Stimulated activated memory B cell treated with anti-CD40 and anti-IgM and Interleukin-4, amounts not matched to agents 10 μg/mL and 1 μg/mL and 100 μg/mL, for 72 hours (primary cell): ENCODE data around the gene TMEM223.

Source experiments
- ATAC-seq: fragments of 150-1000 bp; cut with Tn5 transposase; 2 replicates; pipeline ENCODE4 v1.10.0; 2021
- H3K27ac Mint-ChIP-seq: one replicate; pipeline ENCODE4 v1.8.0; 2022; ENCODE audit warnings: mild to moderate bottlenecking, mixed read lengths
- H3K27me3 Mint-ChIP-seq: one replicate; pipeline ENCODE4 v1.8.0; 2022; ENCODE audit warnings: mixed read lengths
- H3K36me3 Mint-ChIP-seq: one replicate; pipeline ENCODE4 v1.8.0; 2022; ENCODE audit warnings: mixed read lengths
- H3K4me1 Mint-ChIP-seq: one replicate; pipeline ENCODE4 v1.8.0; 2022; ENCODE audit warnings: mixed read lengths
- H3K4me3 Mint-ChIP-seq: one replicate; pipeline ENCODE4 v1.8.0; 2022; ENCODE audit warnings: mild to moderate bottlenecking, moderate library complexity, mixed read lengths
- H3K9me3 Mint-ChIP-seq: one replicate; pipeline ENCODE4 v1.8.0; 2022; ENCODE audit warnings: mixed read lengths

The TMEM223 gene

DNA sequence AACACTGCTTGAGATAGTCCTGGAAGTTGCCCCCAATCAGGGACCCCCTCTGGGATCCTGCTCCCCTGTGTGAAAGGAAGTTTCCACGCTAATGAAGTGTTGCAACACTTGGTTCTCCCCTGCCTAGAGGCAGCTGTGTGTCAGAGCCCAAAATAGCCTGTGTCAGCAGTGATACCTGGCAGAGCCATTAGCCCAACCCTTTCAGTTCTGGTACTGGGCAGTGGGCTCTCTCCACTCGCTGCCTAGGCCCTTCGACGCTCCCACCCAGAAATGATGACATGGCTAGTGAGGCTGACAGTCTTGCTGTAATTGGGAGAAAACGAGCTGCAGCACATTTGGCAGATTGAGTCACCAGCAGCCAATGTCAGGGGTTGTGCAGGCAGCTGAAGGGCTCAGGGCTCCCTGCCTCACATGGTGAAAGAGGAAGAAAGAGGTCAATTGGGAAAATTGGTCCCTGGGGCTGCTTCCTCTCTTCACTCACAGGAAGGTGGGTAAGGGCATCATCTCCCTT is 14.9 kb upstream of the TMEM223 start:
- H3K4me3 Mint-ChIP-seq = peak overlapping the region; percentile 89
- no peaks in the 10 kb centered on the region for H3K27me3 Mint-ChIP-seq
- peak overlapping the region; percentile 92 for H3K27ac Mint-ChIP-seq
- ATAC-seq = no peak
- peaks cover 14% of the 10 kb centered on the region for H3K36me3 Mint-ChIP-seq
- H3K9me3 Mint-ChIP-seq = no peaks in the 10 kb centered on the region
- H3K4me1 Mint-ChIP-seq = peaks cover 36% of the 10 kb centered on the region

DNA sequence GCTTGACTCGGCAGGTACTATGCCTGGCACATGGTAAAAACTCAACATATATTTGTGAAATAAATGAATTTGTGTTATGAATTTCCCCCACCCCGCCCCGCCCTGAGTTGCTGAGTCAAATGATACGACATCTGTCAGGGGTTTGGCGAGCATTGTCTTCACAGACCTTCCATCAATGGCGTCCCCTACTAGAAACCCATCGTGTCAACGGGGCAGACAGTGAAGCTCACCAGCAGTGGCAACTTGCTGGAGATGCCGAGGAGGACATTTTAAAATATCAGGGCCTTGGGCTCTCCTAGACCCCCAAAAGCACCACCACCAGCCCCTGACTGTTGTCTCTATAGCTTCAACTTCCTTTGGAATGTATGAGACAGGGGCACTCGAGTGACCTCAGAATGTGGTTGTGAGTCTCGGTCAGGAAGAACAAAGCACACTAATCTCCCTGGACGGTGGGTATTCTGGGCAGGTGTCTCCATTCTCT is 14.2 kb upstream of the TMEM223 start:
- Mint-ChIP-seq H3K27me3 (no peaks in the 10 kb centered on the region), H3K4me1 (peaks cover 38% of the 10 kb centered on the region), H3K9me3 (no peaks in the 10 kb centered on the region), H3K27ac (peak overlapping the region; percentile 92), H3K36me3 (peaks cover 21% of the 10 kb centered on the region), H3K4me3 (peak overlapping the region; percentile 89)
- peak; percentile 40 for ATAC-seq

DNA sequence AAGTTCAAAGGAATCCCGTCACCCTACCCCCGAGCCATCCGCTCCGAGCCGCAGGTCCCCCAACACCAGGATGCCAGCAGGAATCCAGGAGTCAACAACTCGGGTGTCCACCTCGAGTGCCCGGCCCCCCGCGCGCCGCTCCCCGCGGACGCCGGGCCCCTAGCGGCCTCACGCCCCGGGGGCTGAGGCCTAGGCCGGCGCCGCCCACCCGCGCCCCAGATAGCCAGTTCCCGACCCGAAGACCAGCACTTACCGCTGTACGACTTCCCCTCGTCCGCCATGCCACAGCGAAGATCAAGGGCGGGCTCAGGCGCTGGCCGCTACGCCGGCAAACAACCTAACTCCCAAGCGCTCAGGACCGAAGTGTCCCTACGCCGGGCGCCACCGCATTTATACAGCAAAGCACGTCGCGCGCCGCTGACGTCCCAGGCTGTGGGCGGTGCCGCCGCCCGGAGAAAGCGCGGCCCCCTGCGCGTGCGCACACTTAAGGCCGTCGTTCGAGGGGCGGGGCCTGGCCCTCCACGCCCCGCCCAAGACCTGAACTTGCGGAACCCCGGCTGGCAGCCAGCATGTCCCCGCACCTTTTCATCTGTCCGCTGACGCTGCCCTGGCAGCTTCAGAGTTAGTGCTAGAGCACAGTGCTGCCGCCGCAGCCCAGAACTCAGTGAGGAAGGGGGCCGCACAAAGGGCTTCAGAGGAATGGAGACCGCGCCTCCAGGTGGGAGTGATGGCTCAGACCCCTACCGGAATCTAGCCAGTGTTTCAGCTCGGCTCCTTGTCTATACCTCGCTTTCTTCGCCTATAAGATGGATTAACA is 13.5 kb upstream of the TMEM223 start, which contains the start of gene NXF1:
Gene NXF1 (minus strand): TSS at position 365 of the 817 bp plus-strand sequence. CDS start 84 bp downstream, at position 281.
- peak; percentile 96 for ATAC-seq
- Mint-ChIP-seq H3K27ac (peak within 1 kb of the TSS; percentile 92), H3K27me3 (no peaks in the 10 kb centered on the region), H3K9me3 (no peaks in the 10 kb centered on the region), H3K36me3 (peaks cover 24% of the 10 kb centered on the region), H3K4me3 (peak within 1 kb of the TSS; percentile 89), H3K4me1 (peaks cover 38% of the 10 kb centered on the region)

DNA sequence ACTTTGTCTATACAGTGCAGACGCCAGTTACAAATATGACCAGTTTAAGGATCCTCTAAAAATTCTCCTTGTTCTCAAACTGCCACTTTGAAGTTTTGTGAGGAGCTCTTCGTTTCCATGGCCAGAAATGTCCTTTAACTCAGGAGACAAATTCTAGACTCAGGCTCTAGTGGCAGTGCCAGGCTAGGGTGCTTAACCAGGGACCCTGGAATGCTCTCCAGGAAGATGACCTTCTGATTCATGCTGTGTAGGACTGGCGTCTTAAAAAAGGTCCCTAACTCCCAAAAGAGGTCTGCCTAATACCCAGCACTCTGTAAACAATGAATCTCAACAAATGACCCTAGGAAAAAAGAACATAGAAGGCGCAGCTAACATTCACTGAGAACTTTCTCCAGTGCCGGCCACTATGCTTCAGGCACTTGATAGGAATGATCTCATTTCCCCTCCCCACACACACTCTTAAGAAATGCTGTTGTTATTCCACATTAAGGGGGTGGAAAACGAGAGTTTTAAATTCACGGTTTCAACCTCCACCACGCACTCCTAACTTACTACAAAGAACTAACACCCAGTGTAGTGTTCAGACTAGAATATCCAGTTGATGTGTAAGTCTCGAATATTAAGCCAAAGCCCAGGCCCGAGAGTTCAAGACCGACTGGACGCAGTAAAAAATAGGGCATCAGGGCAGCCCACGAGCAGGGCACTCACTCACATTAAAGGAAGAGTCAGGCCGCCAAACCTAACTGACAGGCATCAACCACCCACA is 12.7 kb upstream of the TMEM223 start:
- peak overlapping the region; percentile 89 for H3K4me3 Mint-ChIP-seq
- H3K4me1 Mint-ChIP-seq = peaks cover 38% of the 10 kb centered on the region
- peak overlapping the region; percentile 92 for H3K27ac Mint-ChIP-seq
- no peaks in the 10 kb centered on the region for H3K27me3 Mint-ChIP-seq
- peaks cover 31% of the 10 kb centered on the region for H3K36me3 Mint-ChIP-seq
- no peaks in the 10 kb centered on the region for H3K9me3 Mint-ChIP-seq
- no peak for ATAC-seq

DNA sequence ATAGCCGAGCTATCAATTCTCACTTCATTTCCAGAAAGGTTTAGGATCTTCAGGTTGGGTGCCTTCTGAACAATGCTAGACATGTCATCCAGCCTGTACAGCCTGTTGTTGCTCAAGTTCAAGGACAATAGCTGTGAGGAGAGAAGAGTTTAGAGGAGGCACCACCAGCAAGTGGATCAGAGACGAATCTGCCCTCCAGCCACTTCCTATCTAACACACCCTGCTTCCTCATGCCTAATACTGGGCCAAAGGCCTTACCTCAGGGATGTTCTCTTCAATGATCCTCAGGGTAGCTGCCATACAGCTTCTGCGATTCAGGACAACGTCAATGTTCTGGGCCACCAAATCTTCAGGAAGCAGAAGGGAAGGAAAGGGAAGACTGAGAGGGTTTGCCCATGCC is 9.3 kb upstream of the TMEM223 start:
- Mint-ChIP-seq H3K27ac (peak overlapping the region; percentile 74), H3K36me3 (peaks cover 58% of the 10 kb centered on the region)
- no peak for ATAC-seq

DNA sequence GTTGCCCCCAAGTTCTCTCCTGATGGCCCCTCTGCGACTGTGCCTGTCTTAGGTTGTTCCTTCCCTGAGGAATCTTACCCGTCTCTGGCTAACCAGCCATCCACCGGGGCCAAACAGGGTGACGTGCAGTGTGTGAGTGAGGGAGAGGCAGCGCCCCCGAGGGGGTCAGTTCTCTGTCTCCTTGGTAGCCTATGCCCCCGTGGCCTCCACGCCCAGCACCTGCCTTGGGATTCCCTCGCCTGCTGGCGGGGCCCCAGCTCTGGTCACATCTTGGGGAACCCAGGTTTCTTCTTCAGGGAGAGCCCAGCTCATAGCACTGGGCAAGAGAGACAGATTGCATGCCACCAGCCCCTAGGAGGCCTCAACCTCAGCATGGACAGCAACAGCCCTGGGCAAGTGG is 7.7 kb upstream of the TMEM223 start:
- H3K27ac Mint-ChIP-seq = peak overlapping the region; percentile 0
- peaks cover 71% of the 10 kb centered on the region for H3K36me3 Mint-ChIP-seq
- no peak for ATAC-seq

More for the DNA sequence above, 9.3 kb upstream of the TMEM223 start:
- H3K9me3 Mint-ChIP-seq = no peaks in the 10 kb centered on the region
- no peaks in the 10 kb centered on the region for H3K27me3 Mint-ChIP-seq
- H3K4me3 Mint-ChIP-seq = no peak overlapping the region
- peaks cover 24% of the 10 kb centered on the region for H3K4me1 Mint-ChIP-seq

DNA sequence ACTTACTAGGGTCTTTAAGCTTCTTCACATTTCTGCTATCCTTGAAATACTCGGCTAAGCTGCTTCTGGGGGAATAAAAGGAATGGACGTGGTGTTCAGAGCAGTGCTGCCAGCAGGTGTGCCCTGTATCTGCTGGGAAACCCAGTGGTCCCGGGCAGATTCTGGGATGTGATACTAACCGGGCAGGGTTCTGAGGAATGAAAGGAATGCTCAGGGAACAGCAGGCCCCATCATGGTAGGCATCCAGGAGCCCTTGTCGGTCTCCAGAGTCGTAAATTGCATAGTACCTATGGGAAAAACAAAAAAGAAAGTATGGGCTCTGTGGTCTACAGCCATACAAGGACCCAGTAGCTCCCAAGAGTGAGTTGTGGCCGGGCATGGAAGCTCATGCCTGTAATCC is 4.5 kb upstream of the TMEM223 start:
- Mint-ChIP-seq H3K9me3 (no peaks in the 10 kb centered on the region), H3K4me1 (peaks cover 8% of the 10 kb centered on the region), H3K36me3 (peaks cover 67% of the 10 kb centered on the region), H3K27me3 (no peaks in the 10 kb centered on the region), H3K27ac (peak overlapping the region; percentile 14), H3K4me3 (no peak overlapping the region)
- no peak for ATAC-seq

More for the DNA sequence above, 7.7 kb upstream of the TMEM223 start:
- H3K4me3 Mint-ChIP-seq = no peak overlapping the region
- peaks cover 19% of the 10 kb centered on the region for H3K4me1 Mint-ChIP-seq
- H3K9me3 Mint-ChIP-seq = no peaks in the 10 kb centered on the region
- H3K27me3 Mint-ChIP-seq = no peaks in the 10 kb centered on the region

DNA sequence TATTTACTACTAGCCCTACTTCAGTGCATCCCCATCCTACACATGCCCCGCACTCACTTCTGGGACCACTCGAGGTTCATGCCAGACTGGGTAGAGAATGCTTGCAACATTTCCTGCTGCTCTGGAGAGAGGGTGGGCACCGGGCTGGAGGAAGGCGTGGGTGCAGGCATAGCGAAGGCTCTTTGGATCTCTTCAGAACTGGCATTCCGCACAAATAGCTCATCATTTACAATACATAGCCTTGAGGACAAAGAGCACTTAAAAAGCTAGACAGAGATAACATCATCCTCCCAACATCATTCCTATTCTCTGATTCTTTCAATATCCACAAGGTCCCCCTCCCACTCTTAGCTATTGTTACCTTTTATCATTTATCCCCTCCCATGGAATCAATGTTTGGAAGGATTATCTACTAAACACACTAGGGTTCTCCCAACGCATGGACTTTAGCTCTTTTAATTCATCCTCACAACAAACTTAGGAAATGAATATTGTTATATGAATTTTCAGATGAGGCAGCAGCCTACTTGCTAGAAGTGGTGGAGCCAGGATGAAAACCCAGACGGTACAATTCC is 2.5 kb upstream of the TMEM223 start:
- peaks cover 25% of the 10 kb centered on the region for H3K4me1 Mint-ChIP-seq
- H3K27ac Mint-ChIP-seq = no peak overlapping the region
- no peak for ATAC-seq
- peaks cover 68% of the 10 kb centered on the region for H3K36me3 Mint-ChIP-seq
- H3K9me3 Mint-ChIP-seq = no peaks in the 10 kb centered on the region
- no peak overlapping the region for H3K4me3 Mint-ChIP-seq
- no peaks in the 10 kb centered on the region for H3K27me3 Mint-ChIP-seq

DNA sequence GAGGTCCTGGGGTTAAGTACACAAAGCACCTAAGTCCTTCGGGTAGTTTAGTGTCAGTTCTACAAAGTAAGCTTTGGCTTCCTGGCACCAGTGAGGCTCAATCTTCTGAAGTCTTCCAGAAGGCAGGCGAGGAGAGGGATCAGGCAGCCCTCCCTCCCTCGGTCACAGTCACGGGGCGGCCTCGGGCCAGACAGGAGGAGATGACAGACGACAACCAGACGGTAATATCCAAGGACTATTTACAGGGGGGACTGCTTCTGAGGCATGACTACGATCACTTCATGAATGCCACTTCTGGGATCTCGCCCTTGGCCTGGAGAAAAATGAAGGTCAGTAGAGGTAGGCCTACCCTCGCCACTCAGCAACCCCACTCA is 383 bp upstream of the TMEM223 start:
- no peak for ATAC-seq
- Mint-ChIP-seq H3K27ac (peak overlapping the region; percentile 96), H3K9me3 (no peaks in the 10 kb centered on the region), H3K27me3 (no peaks in the 10 kb centered on the region), H3K4me1 (peaks cover 34% of the 10 kb centered on the region), H3K4me3 (peak overlapping the region; percentile 88), H3K36me3 (peaks cover 60% of the 10 kb centered on the region)

DNA sequence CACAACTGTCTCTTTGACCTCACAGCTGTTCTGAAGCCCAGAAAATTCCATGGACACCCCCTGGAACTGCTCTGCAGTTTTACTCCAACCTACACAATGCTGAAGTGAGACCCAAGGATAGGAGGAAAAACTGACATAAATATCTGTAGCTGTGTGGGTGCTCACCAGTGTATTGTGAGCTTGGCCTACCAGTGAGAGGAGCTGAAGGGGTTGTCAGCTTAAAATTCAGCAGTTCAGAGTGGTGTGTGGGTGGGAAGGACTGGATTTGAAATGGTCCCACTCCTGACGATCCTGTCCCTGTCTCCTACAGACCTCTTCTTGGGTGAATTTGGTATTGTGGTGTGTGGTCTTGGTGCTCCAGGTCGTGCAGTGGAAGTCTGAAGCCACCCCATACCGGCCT is 2.2 kb downstream of the TMEM223 start:
- Mint-ChIP-seq H3K27ac (peak overlapping the region; percentile 96), H3K4me1 (peaks cover 44% of the 10 kb centered on the region), H3K36me3 (peaks cover 37% of the 10 kb centered on the region), H3K27me3 (no peaks in the 10 kb centered on the region), H3K9me3 (no peaks in the 10 kb centered on the region), H3K4me3 (peak overlapping the region; percentile 97)
- ATAC-seq = no peak

DNA sequence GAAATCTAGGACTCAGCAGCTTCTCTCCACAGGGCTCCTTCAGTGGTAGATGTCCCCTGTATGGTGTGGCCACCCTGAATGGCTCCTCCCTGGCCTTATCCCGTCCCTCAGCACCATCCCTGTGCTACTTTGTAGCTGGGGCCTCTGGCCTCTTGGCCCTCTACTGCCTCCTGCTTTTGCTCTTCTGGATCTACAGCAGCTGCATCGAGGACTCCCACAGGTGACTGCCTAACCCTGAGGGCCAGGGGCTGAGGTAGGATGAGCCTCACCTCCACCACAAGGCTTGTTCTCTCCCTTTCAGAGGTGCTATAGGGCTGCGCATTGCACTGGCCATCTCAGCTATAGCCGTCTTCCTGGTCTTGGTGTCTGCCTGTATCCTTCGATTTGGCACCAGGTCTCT is 2.8 kb downstream of the TMEM223 start:
- no peak for ATAC-seq
- Mint-ChIP-seq H3K4me3 (peak overlapping the region; percentile 97), H3K4me1 (peaks cover 44% of the 10 kb centered on the region), H3K9me3 (no peaks in the 10 kb centered on the region), H3K27me3 (no peaks in the 10 kb centered on the region), H3K27ac (peak overlapping the region; percentile 96), H3K36me3 (peaks cover 31% of the 10 kb centered on the region)

DNA sequence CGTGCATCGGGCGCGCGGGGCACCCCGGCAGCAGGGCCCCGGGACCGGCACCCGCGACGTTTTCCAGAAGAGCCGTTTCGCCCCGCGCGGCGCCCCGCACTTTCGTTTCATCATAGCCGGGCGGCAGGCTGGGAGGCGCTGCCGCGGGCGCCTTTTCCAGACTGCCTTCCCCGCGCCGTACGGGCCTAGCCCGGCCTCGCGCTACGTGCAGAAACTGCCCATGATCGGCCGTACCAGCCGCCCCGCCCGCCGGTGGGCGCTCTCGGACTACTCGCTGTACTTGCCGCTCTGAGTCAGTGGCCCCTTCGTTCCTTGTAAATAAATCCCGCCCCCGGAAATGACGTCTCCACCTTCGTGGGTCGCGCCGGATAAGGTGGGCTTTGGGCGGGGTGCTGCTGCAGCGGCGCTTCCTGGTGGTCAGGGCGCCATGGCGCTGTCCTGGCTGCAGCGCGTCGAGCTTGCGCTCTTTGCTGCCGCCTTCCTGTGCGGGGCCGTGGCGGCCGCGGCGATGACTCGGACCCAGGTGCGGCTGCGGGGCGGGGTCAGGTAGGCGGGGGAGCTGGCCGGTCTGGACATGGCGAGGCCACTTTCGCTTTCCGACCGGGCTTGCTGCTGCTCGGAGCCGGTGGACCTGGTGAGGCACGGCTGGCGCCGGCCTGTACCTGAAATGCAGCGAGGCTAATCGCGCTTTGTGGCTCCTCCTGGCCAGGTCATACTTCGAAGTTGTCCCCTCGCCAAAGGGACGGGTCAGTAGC is 4.6 kb downstream of the TMEM223 start, which contains the start of gene TMEM179B:
Gene TMEM179B (plus strand): TSS at position 398 of the 755 bp plus-strand sequence. CDS start 30 bp downstream, at position 428.
- no peaks in the 10 kb centered on the region for H3K27me3 Mint-ChIP-seq
- H3K4me1 Mint-ChIP-seq = peaks cover 39% of the 10 kb centered on the region
- H3K27ac Mint-ChIP-seq = peak within 1 kb of the TSS; percentile 96
- peak; percentile 91 for ATAC-seq
- H3K36me3 Mint-ChIP-seq = peaks cover 35% of the 10 kb centered on the region
- H3K9me3 Mint-ChIP-seq = no peaks in the 10 kb centered on the region
- peak within 1 kb of the TSS; percentile 97 for H3K4me3 Mint-ChIP-seq

DNA sequence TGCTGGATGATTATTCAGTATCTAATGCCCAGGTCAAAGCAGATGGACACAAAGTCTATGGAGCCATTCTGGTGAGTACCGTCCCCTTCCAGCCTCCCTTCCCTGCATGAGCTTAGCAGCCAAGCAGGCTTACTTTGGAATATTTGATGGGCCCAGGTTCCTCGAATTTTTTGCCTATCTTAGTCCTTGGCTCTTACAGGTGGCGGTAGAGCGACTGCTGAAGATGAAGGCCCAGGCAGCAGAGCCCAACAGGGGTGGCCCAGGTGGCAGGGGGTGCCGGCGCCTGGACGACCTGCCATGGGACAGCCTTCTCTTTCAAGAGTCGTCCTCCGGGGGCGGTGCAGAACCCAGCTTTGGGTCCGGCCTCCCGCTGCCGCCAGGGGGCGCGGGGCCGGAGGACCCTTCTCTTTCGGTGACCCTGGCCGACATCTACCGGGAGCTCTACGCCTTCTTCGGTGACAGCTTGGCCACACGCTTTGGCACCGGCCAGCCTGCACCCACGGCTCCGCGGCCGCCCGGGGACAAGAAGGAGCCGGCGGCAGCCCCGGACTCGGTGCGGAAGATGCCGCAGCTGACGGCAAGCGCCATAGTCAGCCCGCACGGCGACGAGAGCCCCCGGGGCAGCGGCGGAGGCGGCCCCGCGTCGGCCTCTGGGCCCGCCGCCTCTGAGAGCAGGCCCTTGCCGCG is 5.3 kb downstream of the TMEM223 start:
- Mint-ChIP-seq H3K9me3 (no peaks in the 10 kb centered on the region), H3K4me1 (peaks cover 36% of the 10 kb centered on the region), H3K4me3 (peak overlapping the region; percentile 87), H3K36me3 (peaks cover 31% of the 10 kb centered on the region), H3K27ac (peak overlapping the region; percentile 96), H3K27me3 (no peaks in the 10 kb centered on the region)
- ATAC-seq = peak; percentile 91

DNA sequence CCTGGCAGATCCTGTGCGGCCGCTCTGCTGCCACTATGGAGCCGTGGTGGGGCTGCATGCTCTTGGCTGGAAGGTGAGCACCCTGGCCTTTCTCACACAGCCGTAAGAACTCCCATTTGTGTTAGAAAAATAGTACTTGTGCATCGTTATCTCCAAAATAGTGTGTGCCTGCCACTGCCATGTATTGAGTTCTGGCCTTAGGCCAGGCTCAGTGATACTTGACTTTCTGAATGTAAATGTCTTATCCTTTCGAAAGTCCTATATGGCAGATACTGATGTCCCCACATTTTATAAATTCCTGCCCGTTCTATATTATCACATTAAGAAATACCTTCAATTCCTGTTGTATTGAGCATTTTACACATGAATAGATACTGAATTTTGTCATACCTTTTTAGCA is 9.1 kb downstream of the TMEM223 start:
- H3K36me3 Mint-ChIP-seq = peaks cover 21% of the 10 kb centered on the region

More for the DNA sequence above, 9.1 kb downstream of the TMEM223 start:
- Mint-ChIP-seq H3K9me3 (no peaks in the 10 kb centered on the region), H3K4me1 (peaks cover 10% of the 10 kb centered on the region), H3K27me3 (no peaks in the 10 kb centered on the region), H3K27ac (no peak overlapping the region), H3K4me3 (no peak overlapping the region)
- ATAC-seq = no peak
